Keratinocyte (primary cell): ENCODE data around the gene TEN1. TPM values are rescaled to one million over a fixed set of nuclear protein-coding genes. Genes with fewer than 3 reads are reported as not detected.

Experiments used
- DNase-seq: peaks from one replicate; pipeline ENCODE4 v3.0.0-alpha.2; 2011; ENCODE audit warnings: low read depth, missing footprints, low spot score
- FAIRE-seq: peaks from 2 replicates; lab custom pipeline; 2011; peaks lifted over from hg19 to GRCh38; lab: Jason Lieb, UNC
- H2AFZ ChIP-seq: 2 replicates; pipeline ENCODE4 v1.6.0; 2012; ENCODE audit warnings: low read length, control low read depth, inconsistent platforms; ENCODE audit not compliant: control insufficient read depth
- H3K27ac ChIP-seq: 2 replicates; pipeline ENCODE4 v1.5.1; 2011; ENCODE audit warnings: low read length; ENCODE audit not compliant: control insufficient read depth, insufficient read depth
- H3K27me3 ChIP-seq: 3 replicates; pipeline ENCODE4 v1.6.0; 2011; ENCODE audit warnings: low read length; ENCODE audit not compliant: control insufficient read depth, insufficient read depth; ENCODE audit errors: extremely low read depth
- H3K36me3 ChIP-seq, 2 experiments: 2 replicates in 1 of 2; 3 replicates in 1 of 2; pipeline ENCODE4 v1.5.1; 2011; ENCODE audit warnings: low read length in 2 of 2, mild to moderate bottlenecking in 1 of 2; ENCODE audit not compliant: control insufficient read depth in 2 of 2, insufficient read depth in 2 of 2; ENCODE audit errors: extremely low read depth in 1 of 2
- H3K4me1 ChIP-seq: 3 replicates; pipeline ENCODE4 v1.5.1; 2011; ENCODE audit warnings: low read length; ENCODE audit not compliant: control insufficient read depth, insufficient read depth; ENCODE audit errors: extremely low read depth
- H3K4me2 ChIP-seq: 3 replicates; pipeline ENCODE4 v1.6.0; 2011; ENCODE audit warnings: low read depth, low read length; ENCODE audit not compliant: control insufficient read depth, insufficient read depth; ENCODE audit errors: extremely low read depth
- H3K4me3 ChIP-seq, 3 experiments: fragments of 200-600 bp in 1 of 3; sonication (generic) in 1 of 3; 2 replicates in 2 of 3; 3 replicates in 1 of 3; pipeline ENCODE4 v1.5.1; 2011 to 2016; ENCODE audit warnings: low read length in 3 of 3, mild to moderate bottlenecking in 3 of 3, control low read depth in 2 of 3, inconsistent platforms in 1 of 3, low read depth in 1 of 3, mixed read lengths in 1 of 3, mixed run types in 1 of 3, moderate library complexity in 1 of 3; ENCODE audit not compliant: control insufficient read depth in 2 of 3, insufficient read depth in 2 of 3; ENCODE audit errors: extremely low read depth in 1 of 3
- H3K79me2 ChIP-seq: 2 replicates; pipeline ENCODE4 v1.6.0; 2012; ENCODE audit warnings: low read length; ENCODE audit not compliant: control insufficient read depth, insufficient read depth
- H3K9ac ChIP-seq: 3 replicates; pipeline ENCODE4 v1.6.0; 2011; ENCODE audit warnings: low read length; ENCODE audit not compliant: control insufficient read depth, insufficient read depth; ENCODE audit errors: extremely low read depth
- H3K9me1 ChIP-seq: 3 replicates; pipeline ENCODE4 v1.6.0; 2011; ENCODE audit warnings: low read length; ENCODE audit not compliant: control insufficient read depth, insufficient read depth; ENCODE audit errors: extremely low read depth
- H3K9me3 ChIP-seq: 2 replicates; pipeline ENCODE4 v1.5.1; 2012; ENCODE audit warnings: low read depth, low read length; ENCODE audit not compliant: control insufficient read depth
- H4K20me1 ChIP-seq: 3 replicates; pipeline ENCODE4 v1.6.0; 2011; ENCODE audit warnings: low read length; ENCODE audit not compliant: control insufficient read depth, insufficient read depth; ENCODE audit errors: extremely low read depth
- CTCF ChIP-seq, 3 experiments: IDR thresholded peaks in 1 of 3; conservative IDR thresholded peaks in 1 of 3; optimal IDR thresholded peaks in 1 of 3; 2 replicates in 2 of 3; 3 replicates in 1 of 3; pipeline versions ENCODE3 to v1.5.1; 2011; ENCODE audit warnings: low read length in 3 of 3, mild to moderate bottlenecking in 3 of 3, moderate library complexity in 2 of 3, control low read depth in 1 of 3, inconsistent platforms in 1 of 3; ENCODE audit not compliant: insufficient read depth in 2 of 3; ENCODE audit errors: extremely low read depth in 1 of 3
- EZH2 ChIP-seq: IDR thresholded peaks from one replicate; pipeline ENCODE4 v1.6.1; 2012; ENCODE audit warnings: inconsistent platforms, mild to moderate bottlenecking, low read length, moderate library complexity
- dilution Hi-C: fragments of 300-500 bp; cut with MboI; formaldehyde crosslinking; loops from one replicate; pipeline ENCODE4 v1.7.0; 2020; ENCODE audit warnings: low sequenced_read_pairs; ENCODE audit not compliant: extremely low pct_ligation_motif_present
- polyA plus RNA-seq, 5 experiments: library from polyadenylated mRNA; depleted of rRNA in 3 of 5; stranded (reverse) in 3 of 5; stranded (forward) in 1 of 5; unstranded in 1 of 5; fragments of >200 nt; gene quantifications; 1 replicate in 1 of 5; 2 replicates in 3 of 5; 3 replicates in 1 of 5; pipeline versions ENCODE4 v1.2.1 to v1.2.3, GENCODE V29; 2011 to 2012; ENCODE audit warnings: missing spikeins in 2 of 5, low read depth in 1 of 5, low replicate concordance in 1 of 5

The TEN1 gene
- polyA plus RNA-seq, 1 donor (not counting 4 experiments of a cell fraction or from before 2014, with no cell fraction given): 11.7 TPM

GRCh38 chr17:75985986-75986385 is 6.9 kb downstream of the TEN1 start:
- Histone ChIP-seq H3K9me1 (no peaks in the 10 kb centered on the region), H3K4me3 (no peak overlapping the region), H3K27ac (no peak overlapping the region), H3K27me3 (no peaks in the 10 kb centered on the region), H3K4me1 (peaks cover 22% of the 10 kb centered on the region), H3K4me2 (no peak overlapping the region), H3K36me3 (no peaks in the 10 kb centered on the region), H3K79me2 (no peaks in the 10 kb centered on the region), H3K9ac (no peak overlapping the region), H2AFZ (no peak overlapping the region), H3K9me3 (no peaks in the 10 kb centered on the region), H4K20me1 (no peaks in the 10 kb centered on the region)
- no peak for TF ChIP-seq EZH2
- TF ChIP-seq CTCF (optimal IDR thresholded peaks at IDR 0.05 in 1 of 3, IDR thresholded peaks at IDR 0.05 in 1 of 3, conservative IDR thresholded peaks at IDR 0.05 in 1 of 3; ENCODE audit: extremely low read depth in 1 of 3, insufficient read depth in 2 of 3, low read length in 3 of 3): no peak
- DNase-seq (no peak), FAIRE-seq (no peak)
- dilution Hi-C loops: no loop called here

GRCh38 chr17:75987041-75987440 is 8.0 kb downstream of the TEN1 start:
- no peak for FAIRE-seq

More at GRCh38 chr17:75987041-75987440, 8.0 kb downstream of the TEN1 start:
- Histone ChIP-seq H3K4me3 (no peak overlapping the region), H2AFZ (no peak overlapping the region), H3K9me1 (no peaks in the 10 kb centered on the region), H3K36me3 (peaks cover 0 to 2% of the 10 kb centered on the region in 2 experiments), H3K9ac (no peak overlapping the region), H3K4me1 (peaks cover 15% of the 10 kb centered on the region), H3K27me3 (no peaks in the 10 kb centered on the region), H3K27ac (no peak overlapping the region), H4K20me1 (no peaks in the 10 kb centered on the region), H3K9me3 (no peaks in the 10 kb centered on the region), H3K4me2 (no peak overlapping the region), H3K79me2 (no peaks in the 10 kb centered on the region)
- no peak for TF ChIP-seq CTCF (optimal IDR thresholded peaks at IDR 0.05 in 1 of 3, IDR thresholded peaks at IDR 0.05 in 1 of 3, conservative IDR thresholded peaks at IDR 0.05 in 1 of 3; ENCODE audit: extremely low read depth in 1 of 3, insufficient read depth in 2 of 3, low read length in 3 of 3)
- no peak for TF ChIP-seq EZH2
- dilution Hi-C loops: no loop called here
- no peak for DNase-seq
